A549 (cell line): ENCODE results near the gene LATS2. TPM values are rescaled to one million over a fixed set of nuclear protein-coding genes. Genes with fewer than 3 reads are reported as not detected.

ENCODE experiments used
- ATAC-seq, 2 experiments: fragments of 200-7000 bp in 1 of 2; fragments of >200 bp in 1 of 2; cut with Nextera tagmentation in 1 of 2; cut with Tn5 transposase in 1 of 2; 3 replicates each; pipeline versions ENCODE4 v1.8.0 to v1.9.1; 2018 to 2020; ENCODE audit warnings: mild to moderate bottlenecking in 1 of 2, moderate library complexity in 1 of 2
- CTCF ChIA-PET: fragments of 300-600 bp; sonication (Branson Sonifier 250); formaldehyde crosslinking; extraction: SDS; loops from one replicate; lab custom pipeline; 2021; ENCODE audit warnings: antibody characterized with exemption, inconsistent platforms; lab: Yijun Ruan, JAX
- POLR2A ChIA-PET: fragments of 350-600 bp; formaldehyde crosslinking; extraction: SDS; loops from one replicate; lab custom pipeline; 2021; ENCODE audit warnings: antibody characterized with exemption, inconsistent platforms; lab: Yijun Ruan, JAX
- DNase-seq, 2 experiments: peaks; one replicate each; pipeline versions ENCODE4 v3.0.0 to v3.0.0-alpha.2; 2011 to 2016; ENCODE audit warnings: low read depth in 1 of 2, low spot score in 1 of 2
- FAIRE-seq: peaks from 2 replicates; lab custom pipeline; 2011; peaks lifted over from hg19 to GRCh38; lab: Jason Lieb, UNC
- H3K27ac ChIP-seq, 2 experiments: fragments of >200 bp; sonication (Bioruptor Twin); formaldehyde crosslinking; 3 replicates each; pipeline ENCODE4 v1.5.1; 2016 to 2017
- H3K4me1 ChIP-seq: fragments of >200 bp; sonication (Bioruptor Twin); formaldehyde crosslinking; 3 replicates; pipeline ENCODE4 v1.6.1; 2016
- H3K4me2 ChIP-seq: fragments of >200 bp; sonication (Bioruptor Twin); formaldehyde crosslinking; 3 replicates; pipeline ENCODE4 v1.6.1; 2016
- H3K4me3 ChIP-seq: fragments of >200 bp; sonication (Bioruptor Twin); formaldehyde crosslinking; 3 replicates; pipeline ENCODE4 v1.5.1; 2016
- H3K9me3 ChIP-seq: fragments of >200 bp; sonication (Bioruptor Twin); formaldehyde crosslinking; 3 replicates; pipeline ENCODE4 v1.6.1; 2016
- BHLHE40 ChIP-seq: IDR thresholded peaks from 2 replicates; pipeline ENCODE4 v1.6.1; 2012; ENCODE audit warnings: low read depth, low read length, inconsistent platforms
- CHD4 ChIP-seq: fragments of 200-600 bp; sonication (generic); IDR thresholded peaks from 2 replicates; pipeline ENCODE4 v1.6.1; 2016; ENCODE audit warnings: antibody characterized with exemption, mild to moderate bottlenecking, borderline replicate concordance
- E2F6 ChIP-seq: IDR thresholded peaks from 2 replicates; pipeline ENCODE4 v1.6.1; 2012; ENCODE audit warnings: low read depth, borderline replicate concordance
- EHF ChIP-seq: fragments of 250-450 bp; sonication (Bioruptor Pico); IDR thresholded peaks from 2 replicates; pipeline ENCODE4 v1.5.0; 2020; ENCODE audit warnings: mild to moderate bottlenecking
- EHMT2 ChIP-seq: fragments of 200-600 bp; sonication (generic); IDR thresholded peaks from 2 replicates; pipeline ENCODE4 v1.6.1; 2016; ENCODE audit warnings: antibody characterized with exemption, low read depth, mild to moderate bottlenecking, moderate library complexity
- EP300 ChIP-seq, 2 experiments: fragments of >200 bp; sonication (Bioruptor Twin); formaldehyde crosslinking; IDR thresholded peaks; 2 replicates in 1 of 2; 3 replicates in 1 of 2; pipeline ENCODE4 v1.6.1; 2016 to 2017
- ESRRA ChIP-seq: fragments of 150-350 bp; IDR thresholded peaks from 2 replicates; pipeline ENCODE4 v1.6.1; 2014; ENCODE audit warnings: mild to moderate bottlenecking, low read length, borderline replicate concordance
- FOSL2 ChIP-seq, 2 experiments: fragments of 450-650 bp in 1 of 2; fragments of >200 bp in 1 of 2; sonication (Bioruptor Twin) in 1 of 2; formaldehyde crosslinking; IDR thresholded peaks; 2 replicates each; pipeline versions ENCODE4 v1.5.0 to v1.6.1; 2016 to 2020; ENCODE audit warnings: mild to moderate bottlenecking in 1 of 2, moderate library complexity in 1 of 2
- GATA3 ChIP-seq: IDR thresholded peaks from 2 replicates; pipeline ENCODE4 v1.6.1; 2012; ENCODE audit warnings: borderline replicate concordance
- HEYL ChIP-seq: fragments of 250-450 bp; sonication (Bioruptor Pico); IDR thresholded peaks from 2 replicates; pipeline ENCODE4 v1.8.0; 2021; ENCODE audit warnings: mild to moderate bottlenecking, moderate library complexity
- HOXB5 ChIP-seq: fragments of 250-450 bp; sonication (Bioruptor Pico); IDR thresholded peaks from 2 replicates; pipeline ENCODE4 v1.5.0; 2020; ENCODE audit warnings: mild to moderate bottlenecking, moderate library complexity
- KDM5A ChIP-seq: fragments of 200-600 bp; sonication (generic); IDR thresholded peaks from 2 replicates; pipeline ENCODE4 v1.6.1; 2016; ENCODE audit warnings: antibody characterized with exemption, mild to moderate bottlenecking
- MAFK ChIP-seq: fragments of 450-650 bp; IDR thresholded peaks from 2 replicates; pipeline ENCODE4 v1.6.1; 2014; ENCODE audit not compliant: partially characterized antibody
- MAX ChIP-seq: IDR thresholded peaks from 2 replicates; pipeline ENCODE4 v1.6.1; 2012
- MYC ChIP-seq: IDR thresholded peaks from 2 replicates; pipeline ENCODE4 v1.6.1; 2012; ENCODE audit warnings: mild to moderate bottlenecking, inconsistent platforms, low read length, improper control_type of control experiment, borderline replicate concordance
- NFE2L2 ChIP-seq: fragments of 150-350 bp; conservative IDR thresholded peaks from 2 replicates; pipeline ENCODE4 v1.6.1; 2014; ENCODE audit warnings: low read length
- NR3C1 ChIP-seq: fragments of >200 bp; sonication (Bioruptor Twin); formaldehyde crosslinking; IDR thresholded peaks from 3 replicates; pipeline ENCODE4 v1.6.1; 2017
- POLR2AphosphoS2 ChIP-seq: conservative IDR thresholded peaks from 2 replicates; pipeline ENCODE4 v1.6.1; 2012; ENCODE audit warnings: low read length, improper control_type of control experiment, inconsistent platforms
- REST ChIP-seq: fragments of 200-600 bp; sonication (generic); IDR thresholded peaks from 2 replicates; pipeline ENCODE4 v1.6.1; 2016; ENCODE audit warnings: antibody characterized with exemption, mild to moderate bottlenecking, moderate library complexity
- RFX5 ChIP-seq: fragments of 450-650 bp; IDR thresholded peaks from 2 replicates; pipeline ENCODE4 v1.7.1; 2014; ENCODE audit warnings: antibody characterized with exemption, mild to moderate bottlenecking, moderate library complexity
- SMC3 ChIP-seq: fragments of >200 bp; sonication (Bioruptor Twin); formaldehyde crosslinking; IDR thresholded peaks from 3 replicates; pipeline ENCODE4 v1.6.1; 2018; ENCODE audit warnings: inconsistent platforms
- SREBF2 ChIP-seq: fragments of 450-650 bp; IDR thresholded peaks from 2 replicates; pipeline ENCODE4 v1.6.1; 2014; ENCODE audit warnings: mild to moderate bottlenecking, moderate library complexity
- ZFP36 ChIP-seq: fragments of 450-650 bp; IDR thresholded peaks from 2 replicates; pipeline ENCODE4 v1.6.1; 2014; ENCODE audit warnings: borderline replicate concordance; ENCODE audit not compliant: partially characterized antibody
- ZSCAN20 ChIP-seq: fragments of 250-450 bp; sonication (Bioruptor Pico); IDR thresholded peaks from 2 replicates; pipeline ENCODE4 v1.8.0; 2022; ENCODE audit warnings: mild to moderate bottlenecking, moderate library complexity
- WGBS: methylation state at CpG from one replicate; pipeline ENCODE4 v1.1.6; 2017; ENCODE audit errors: missing lambda C conversion rate; 5-methylcytosine and 5-hydroxymethylcytosine counted together
- polyA plus RNA-seq, 4 experiments: library from polyadenylated mRNA; depleted of rRNA in 3 of 4; stranded (reverse); fragments of >200 nt; fragmentation: RNase III in 1 of 4; extraction: RNeasy Plus Mini Kit Qiagen cat#74134 plus additional on column Dnase treatment in 1 of 4; gene quantifications; 2 replicates in 3 of 4; 3 replicates in 1 of 4; pipeline ENCODE4 v1.2.3, GENCODE V29; 2011 to 2017

Gene LATS2
- polyA plus RNA-seq, 2 of the 4 experiments (the other 2 are of a cell fraction): 7.8 to 7.9 TPM

- no peak overlapping the region for H3K4me3 ChIP-seq
- DNase-seq (no peak), ATAC-seq (no peak; a peak in 1 of 6 replicates), FAIRE-seq (no peak)
- no peak overlapping the region for H3K4me2 ChIP-seq
- 0 out of 3 replicates have a peak, but pooled peaks cover 3% of the 10 kb centered on the region for H3K4me1 ChIP-seq
- WGBS: 94% methylated on average over 6 of the region's 6 CpGs
- no peak overlapping the region for H3K27ac ChIP-seq
- POLR2A ChIA-PET: no interaction called here
- no peaks in the 10 kb centered on the region for H3K9me3 ChIP-seq
- TF ChIP-seq BHLHE40 (no peak), ESRRA (no peak), EHMT2 (no peak), FOSL2 (IDR thresholded peaks at IDR 0.05) (no peak), FOSL2 (CRISPR knock-in tag; IDR thresholded peaks at IDR 0.05) (no peak), ZFP36 (no peak), E2F6 (no peak), EP300 (IDR thresholded peaks at IDR 0.05) (no peak), GATA3 (no peak), MYC (no peak), HOXB5 (no peak), NFE2L2 (no peak), SMC3 (no peak), POLR2AphosphoS2 (no peak), RFX5 (no peak), CHD4 (no peak), ZSCAN20 (CRISPR knock-in tag) (no peak), KDM5A (no peak), SREBF2 (no peak), HEYL (CRISPR knock-in tag) (no peak), NR3C1 (no peak)
- TF ChIP-seq, all 56 proteins: peak for 0
- CTCF ChIA-PET: no interaction called here
Observed at GRCh38 chr13:21025539-21025938, 35.8 kb downstream of the LATS2 start.

GRCh38 chr13:21022056-21022979 is 39.1 kb downstream of the LATS2 start:
- no peak for FAIRE-seq
- TF ChIP-seq NR3C1: no peak
- TF ChIP-seq FOSL2 (IDR thresholded peaks at IDR 0.05): no peak
- no peak for TF ChIP-seq FOSL2 (CRISPR knock-in tag; IDR thresholded peaks at IDR 0.05)
- TF ChIP-seq MAX: no peak
- no peak for TF ChIP-seq ESRRA
- no peak for TF ChIP-seq REST
- no peak for TF ChIP-seq SREBF2
- no peak for TF ChIP-seq EHF (CRISPR knock-in tag)
- TF ChIP-seq MAFK: no peak
- TF ChIP-seq, all 56 proteins: peak for 0
- no peak for DNase-seq
- Histone ChIP-seq H3K27ac (no peak overlapping the region), H3K4me2 (no peak overlapping the region), H3K4me3 (no peak overlapping the region), H3K9me3 (no peaks in the 10 kb centered on the region), H3K4me1 (peaks cover 16% of the 10 kb centered on the region)
- POLR2A ChIA-PET: no interaction called here
- CTCF ChIA-PET: interaction anchor here (0.7 to 1.5 kb wide), 6 partner anchors 10 to 457 kb away, joined by 3 to 4 read pairs (median 3); no protein-coding TSS in a partner anchor
- no peak for ATAC-seq
- 89% methylated on average over 11 of the region's 11 CpGs for WGBS
